ENCODE data around the gene ARL8A.

GRCh38 chr1:202148391-202148790, 3.9 kb upstream of the ARL8A start:
- TF ChIP-seq CTCF (IDR thresholded peaks at IDR 0.05) (no peak), POLR2A (IDR thresholded peaks at IDR 0.05) (no peak)

All from body of pancreas (tissue), 4 donors.